ENCODE results near the gene LSAMP. TPM values are rescaled to one million over a fixed set of nuclear protein-coding genes. Genes with fewer than 3 reads are reported as not detected.
"Not testable (repeated sequence)": the region's sequence is repeated elsewhere in the genome, so short reads cannot be mapped to it uniquely, and the experiment has no call there.

Gene LSAMP
- total and polyA plus RNA-seq, 2 experiments from 2014 or later: 4.6 to 6.0 TPM

GRCh38 chr3:115788921-115789470 lies 656.3 kb downstream of the LSAMP start:
- Histone ChIP-seq H3K36me3 (no peaks in the 10 kb centered on the region), H3K27ac (no peak overlapping the region), H3K4me3 (no peak overlapping the region), H3K9me3 (ENCODE audit: low read depth) (no peaks in the 10 kb centered on the region), H3K4me1 (ENCODE audit: low read depth) (peaks cover 5% of the 10 kb centered on the region), H3K27me3 (no peaks in the 10 kb centered on the region)
- no peak for TF ChIP-seq CTCF (IDR thresholded peaks at IDR 0.05; ENCODE audit: low read depth, low read length)
- DNase-seq (ENCODE audit: low read depth in 1 of 2, low spot score in 1 of 2): peak in 1 of 2 donors; percentile 69

GRCh38 chr3:115787818-115788217 lies 657.5 kb downstream of the LSAMP start:
- Histone ChIP-seq H3K4me3 (no peak overlapping the region), H3K27ac (no peak overlapping the region), H3K4me1 (ENCODE audit: low read depth) (peaks cover 5% of the 10 kb centered on the region), H3K27me3 (no peaks in the 10 kb centered on the region), H3K9me3 (ENCODE audit: low read depth) (no peaks in the 10 kb centered on the region), H3K36me3 (no peaks in the 10 kb centered on the region)
- TF ChIP-seq CTCF (IDR thresholded peaks at IDR 0.05; ENCODE audit: low read depth, low read length): no peak
- no peak for DNase-seq (ENCODE audit: low read depth in 1 of 2, low spot score in 1 of 2)

- Histone ChIP-seq H3K36me3 (no peaks in the 10 kb centered on the region), H3K27me3 (no peaks in the 10 kb centered on the region), H3K9me3 (ENCODE audit: low read depth) (no peaks in the 10 kb centered on the region), H3K4me1 (ENCODE audit: low read depth) (peaks cover 5% of the 10 kb centered on the region), H3K27ac (no peak overlapping the region), H3K4me3 (no peak overlapping the region)
- TF ChIP-seq CTCF (IDR thresholded peaks at IDR 0.05; ENCODE audit: low read depth, low read length): no peak
- DNase-seq (ENCODE audit: low read depth in 1 of 2, low spot score in 1 of 2): no peak
These were observed 659.5 kb downstream of the LSAMP start for GRCh38 chr3:115785782-115786181.

GRCh38 chr3:115784739-115785536 lies 660.3 kb downstream of the LSAMP start:
- Histone ChIP-seq H3K36me3 (no peaks in the 10 kb centered on the region), H3K27ac (no peak overlapping the region), H3K27me3 (no peaks in the 10 kb centered on the region), H3K4me3 (peak overlapping the region; percentile 55), H3K9me3 (ENCODE audit: low read depth) (no peaks in the 10 kb centered on the region), H3K4me1 (ENCODE audit: low read depth) (peaks cover 5% of the 10 kb centered on the region)
- DNase-seq (ENCODE audit: low read depth in 1 of 2, low spot score in 1 of 2): peak in 1 of 2 donors; percentile 15
- TF ChIP-seq CTCF (IDR thresholded peaks at IDR 0.05; ENCODE audit: low read depth, low read length): no peak

- Histone ChIP-seq H3K27me3 (no peaks in the 10 kb centered on the region), H3K4me3 (peak overlapping the region; percentile 55), H3K36me3 (no peaks in the 10 kb centered on the region), H3K9me3 (ENCODE audit: low read depth) (no peaks in the 10 kb centered on the region), H3K27ac (peak overlapping the region; percentile 90), H3K4me1 (ENCODE audit: low read depth) (peaks cover 5% of the 10 kb centered on the region)
- TF ChIP-seq CTCF (IDR thresholded peaks at IDR 0.05; ENCODE audit: low read depth, low read length): peak; percentile 97
- DNase-seq (ENCODE audit: low read depth in 1 of 2, low spot score in 1 of 2): peak; percentile 96 to 97
These were observed 661.1 kb downstream of the LSAMP start for GRCh38 chr3:115783938-115784738.

- H3K36me3 ChIP-seq; H3K9me3 ChIP-seq (ENCODE audit: low read depth); H3K27ac ChIP-seq: not testable (repeated sequence)
These were observed 661.9 kb downstream of the LSAMP start for GRCh38 chr3:115783426-115783825.

More at GRCh38 chr3:115783426-115783825, 661.9 kb downstream of the LSAMP start:
- H3K27me3 ChIP-seq; H3K4me1 ChIP-seq (ENCODE audit: low read depth); DNase-seq (ENCODE audit: low read depth in 1 of 2, low spot score in 1 of 2): not testable (repeated sequence)
- H3K4me3 ChIP-seq: peak overlapping the region; percentile 55
